ENCODE data around the gene CCR7.
"Not testable (repeated sequence)": the region's sequence is repeated elsewhere in the genome, so short reads cannot be mapped to it uniquely, and the experiment has no call there.

Gene CCR7

DNA sequence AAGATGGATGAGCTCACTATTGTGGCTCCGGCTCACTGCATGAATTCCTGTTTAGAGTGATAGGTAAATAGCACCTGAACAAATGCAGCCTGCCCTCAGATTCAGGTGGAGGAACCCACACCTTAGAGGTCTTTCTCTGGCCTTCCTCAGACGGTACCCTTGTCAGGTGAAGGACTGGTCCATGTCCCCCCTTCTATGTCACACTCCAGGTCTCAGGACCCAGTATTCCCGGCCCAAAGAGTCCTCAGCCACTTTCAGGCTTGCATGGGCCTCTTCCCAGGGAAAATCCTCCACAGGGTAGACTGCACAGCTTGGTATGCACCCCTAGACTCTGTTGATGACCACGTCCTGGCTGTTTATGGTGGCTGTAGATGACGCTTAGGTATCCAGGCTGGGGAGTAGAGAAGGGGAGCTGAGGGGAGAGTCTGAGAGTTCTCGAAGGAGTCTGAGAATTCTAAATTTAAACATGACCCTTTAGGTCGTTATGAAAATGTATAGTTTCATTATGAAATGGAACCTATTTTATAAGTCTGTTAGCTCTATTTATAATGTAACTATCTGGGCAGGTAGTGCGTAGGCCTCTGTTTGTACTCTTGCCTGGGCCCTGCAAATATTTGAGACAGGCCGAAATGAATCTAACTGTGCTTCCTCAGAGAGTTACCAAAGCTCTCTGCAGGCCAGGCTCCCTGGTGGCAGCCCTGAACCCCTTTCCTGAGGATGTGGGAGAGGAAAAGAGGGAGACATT lies 32.5 kb upstream of the CCR7 start:
- DNase-seq (ENCODE audit: low read depth): no peak

DNA sequence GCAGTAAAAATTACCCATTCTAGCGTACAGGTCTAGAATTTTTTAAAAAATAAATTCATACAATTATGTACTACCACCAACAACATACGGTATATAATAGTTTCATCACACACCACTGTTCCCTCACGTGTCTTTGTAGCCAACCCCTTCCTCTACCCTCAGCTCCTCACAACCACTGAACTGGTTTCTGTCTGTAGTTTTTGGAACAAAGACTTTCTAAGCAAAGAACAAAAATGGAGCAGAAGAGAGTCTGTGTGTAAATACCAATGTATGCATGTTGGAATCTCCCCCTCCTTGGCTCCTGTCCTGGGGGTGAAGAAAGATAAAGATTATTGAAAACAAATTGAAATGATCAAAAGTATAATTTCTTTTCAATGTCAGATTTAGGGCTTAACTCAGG lies 31.9 kb upstream of the CCR7 start:
- DNase-seq (ENCODE audit: low read depth): no peak

DNA sequence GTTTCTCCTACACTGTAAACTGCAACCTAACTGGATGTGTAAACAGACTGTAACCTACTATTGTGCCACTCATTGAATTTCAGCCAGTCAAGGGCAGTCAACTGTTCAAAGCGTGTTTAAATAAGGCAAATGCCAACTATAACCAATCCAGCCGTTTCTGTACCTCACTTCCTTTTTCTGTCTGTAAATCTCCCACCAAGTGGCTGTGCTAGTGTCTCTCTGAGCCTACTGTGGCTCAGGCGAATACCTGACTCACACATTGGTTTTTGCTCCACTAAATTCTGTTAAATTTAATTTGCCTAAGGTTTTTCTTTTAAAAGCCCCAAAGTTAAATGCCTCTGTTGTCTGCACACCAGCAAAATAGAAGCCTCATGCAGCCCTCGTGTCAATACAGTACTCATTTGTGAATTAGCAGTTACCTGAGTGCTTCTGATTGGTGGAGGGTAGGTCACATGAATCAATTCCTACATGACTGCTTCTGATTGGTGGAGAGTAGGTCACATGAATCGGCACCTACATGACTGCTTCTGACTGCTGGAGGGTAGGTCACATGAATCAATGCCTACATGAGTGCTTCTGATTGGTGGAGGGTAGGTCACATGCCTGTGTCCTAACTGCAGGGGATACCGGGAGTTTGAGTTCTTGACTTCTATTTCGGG lies 31.1 kb upstream of the CCR7 start:
- DNase-seq (ENCODE audit: low read depth): no peak

DNA sequence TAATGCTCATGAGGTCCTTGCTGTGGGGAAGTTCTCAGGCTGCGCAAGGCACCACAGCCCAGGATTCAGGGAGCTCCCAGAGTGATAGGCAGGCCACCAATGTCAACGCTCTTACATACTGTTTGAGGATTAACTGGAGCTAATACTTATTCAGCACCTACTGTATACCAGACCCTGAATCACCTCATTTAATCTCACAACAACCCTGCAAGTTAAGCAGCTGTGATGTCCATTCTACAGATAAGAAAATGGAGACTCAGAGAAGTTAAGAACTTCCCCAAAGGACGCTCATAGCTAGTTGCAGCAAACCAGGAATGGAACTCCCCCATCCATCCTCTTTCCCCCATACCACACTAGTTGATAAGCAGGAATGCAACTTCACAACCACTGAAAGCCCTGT lies 25.5 kb upstream of the CCR7 start:
- no peak for DNase-seq (ENCODE audit: low read depth)

DNA sequence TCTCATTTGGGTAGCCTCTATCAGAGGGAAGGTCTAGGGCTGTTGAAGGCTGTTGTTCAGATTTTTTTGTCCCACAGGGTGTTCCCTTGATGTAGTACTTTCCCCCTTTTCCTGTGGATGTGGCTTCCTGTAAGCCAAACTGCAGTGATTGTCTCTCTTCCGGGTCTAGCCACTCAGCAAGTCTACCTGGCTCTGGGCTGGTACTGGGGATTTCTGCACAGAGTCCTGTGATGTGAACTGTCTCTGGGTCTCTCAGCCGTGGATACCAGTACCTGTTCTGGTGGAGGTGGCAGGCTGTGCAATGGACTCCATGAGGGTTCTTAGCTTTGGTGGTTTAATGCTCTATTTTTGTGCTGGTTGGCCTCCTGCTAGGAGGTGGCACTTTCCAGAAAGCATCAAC lies 23.3 kb upstream of the CCR7 start:
- no peak for DNase-seq (ENCODE audit: low read depth)

DNA sequence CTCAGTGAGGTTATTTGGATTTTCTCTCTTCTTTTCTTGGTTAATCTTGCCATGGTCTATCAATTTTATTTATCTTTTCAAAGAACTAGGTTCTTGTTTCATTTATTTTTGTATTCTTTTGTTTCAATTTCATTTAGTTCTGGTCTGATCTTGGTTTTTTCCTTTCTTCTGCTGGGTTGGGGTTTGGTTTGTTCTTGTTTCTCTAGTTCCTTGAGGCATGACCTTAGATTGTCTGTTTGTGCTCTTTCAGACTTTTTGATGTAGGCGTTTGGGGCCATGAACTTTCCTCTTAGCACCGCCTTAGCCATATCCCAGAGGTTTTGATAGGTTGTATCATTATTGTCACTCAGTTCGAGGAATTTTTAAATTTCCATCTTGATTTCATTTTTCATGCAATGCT lies 21.0 kb upstream of the CCR7 start:
- not testable (repeated sequence) for DNase-seq (ENCODE audit: low read depth)

DNA sequence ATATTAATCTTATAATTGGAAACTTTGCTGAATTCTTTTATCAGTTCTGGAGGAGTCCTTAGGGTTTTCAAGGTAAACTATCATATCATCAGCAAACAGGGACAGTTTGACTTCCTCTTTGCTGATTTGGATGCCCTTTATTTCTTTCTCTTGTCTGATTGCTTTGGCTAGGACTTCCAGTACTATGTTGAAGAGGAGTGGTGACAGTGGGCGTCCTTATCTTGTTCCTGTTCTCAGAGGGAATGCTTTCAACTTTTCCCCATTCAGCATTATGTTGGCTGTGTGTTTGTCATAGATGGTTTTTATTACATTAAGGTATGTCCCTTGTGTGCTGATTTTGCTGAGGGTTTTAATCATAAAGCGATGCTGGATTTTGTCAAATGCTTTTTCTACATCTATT lies 19.7 kb upstream of the CCR7 start:
- not testable (repeated sequence) for DNase-seq (ENCODE audit: low read depth)

DNA sequence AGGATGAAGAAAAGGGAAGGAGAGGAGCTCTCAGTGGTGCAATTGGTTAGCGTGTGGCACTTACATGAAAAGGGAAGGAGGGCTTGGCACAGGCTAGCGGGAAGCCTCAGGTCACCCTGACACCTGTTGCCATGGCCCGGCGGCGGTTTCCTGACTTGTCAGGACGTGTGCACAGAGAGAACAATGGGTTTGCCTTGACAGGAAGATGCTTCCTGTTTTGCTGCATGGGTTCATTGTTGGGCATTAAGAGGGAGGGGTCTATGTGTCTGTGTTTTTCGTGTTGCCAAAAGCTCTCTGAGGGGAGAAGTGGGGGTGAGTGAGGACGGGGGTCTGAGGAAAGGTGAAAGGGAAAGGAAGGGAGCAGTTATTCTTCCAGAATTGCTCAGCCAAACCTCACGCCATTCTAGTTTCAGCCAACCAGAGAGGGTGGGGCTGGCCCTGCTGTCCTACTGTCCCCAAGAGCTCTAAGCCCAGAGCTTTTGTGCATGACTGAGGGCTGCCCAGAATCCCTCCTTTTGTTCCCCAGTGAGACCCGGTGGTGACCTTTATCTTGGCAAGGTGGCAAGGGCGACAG lies 17.1 kb upstream of the CCR7 start:
- no peak for DNase-seq (ENCODE audit: low read depth)

DNA sequence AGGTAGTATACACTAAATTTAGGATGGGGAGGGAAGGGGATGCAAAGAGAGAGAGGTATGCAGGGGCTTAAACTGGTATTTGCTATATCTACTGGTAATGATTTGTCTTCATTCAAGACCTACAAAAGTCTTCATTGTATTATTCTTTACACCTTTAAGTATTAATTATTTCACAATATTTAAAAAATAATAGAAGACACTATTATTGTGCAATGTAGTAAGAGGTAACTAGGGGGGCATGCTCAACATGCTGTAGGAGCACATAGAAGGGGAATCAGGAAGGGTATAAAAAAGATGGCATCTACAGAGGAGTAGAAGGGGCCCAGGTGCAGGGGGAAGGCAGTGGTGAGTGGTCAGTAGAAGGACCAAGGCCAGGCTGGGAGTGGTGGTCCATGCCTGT lies 14.9 kb upstream of the CCR7 start:
- DNase-seq (ENCODE audit: low read depth): no peak

DNA sequence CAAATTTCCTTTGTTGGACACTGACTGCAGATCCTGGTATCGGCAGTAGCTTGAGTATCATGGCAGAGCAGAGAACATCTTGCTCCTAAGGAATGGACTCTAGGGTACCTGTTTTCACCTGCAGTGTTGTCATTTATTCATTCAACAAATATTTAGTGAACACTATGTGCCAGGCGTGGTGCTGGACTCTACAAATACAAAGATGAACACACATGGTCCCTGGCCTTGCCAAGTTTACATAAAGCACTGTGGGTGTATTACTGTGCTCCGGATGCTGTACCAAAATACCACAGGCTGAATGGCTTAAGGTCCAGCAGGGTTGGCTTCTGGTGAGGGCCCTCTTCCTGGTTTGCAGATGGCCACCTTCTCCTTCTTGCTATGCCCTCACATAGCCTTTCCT lies 14.2 kb upstream of the CCR7 start:
- no peak for DNase-seq (ENCODE audit: low read depth)

DNA sequence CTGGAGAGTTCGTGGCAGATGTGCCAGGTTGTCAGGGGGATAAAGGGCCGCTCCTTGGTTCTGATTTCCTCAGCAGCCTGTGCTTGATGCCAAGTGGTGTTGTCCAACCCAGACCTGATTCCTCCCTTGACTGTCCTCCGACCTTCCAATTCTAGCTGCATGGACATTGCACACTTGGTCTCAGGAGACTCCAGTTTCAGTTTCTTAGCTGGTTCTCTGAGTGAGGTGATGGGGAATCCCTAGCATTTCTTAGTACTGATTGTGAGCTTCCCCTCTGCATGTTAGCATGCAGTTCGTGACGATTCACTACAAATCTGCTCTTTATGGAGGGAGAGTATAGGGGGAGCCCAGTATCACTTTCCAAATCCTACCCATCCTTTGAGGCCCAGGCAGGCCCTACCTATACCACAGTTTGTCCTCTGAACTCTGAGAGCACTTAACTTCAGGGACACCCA lies 12.4 kb upstream of the CCR7 start:
- DNase-seq (ENCODE audit: low read depth): no peak

DNA sequence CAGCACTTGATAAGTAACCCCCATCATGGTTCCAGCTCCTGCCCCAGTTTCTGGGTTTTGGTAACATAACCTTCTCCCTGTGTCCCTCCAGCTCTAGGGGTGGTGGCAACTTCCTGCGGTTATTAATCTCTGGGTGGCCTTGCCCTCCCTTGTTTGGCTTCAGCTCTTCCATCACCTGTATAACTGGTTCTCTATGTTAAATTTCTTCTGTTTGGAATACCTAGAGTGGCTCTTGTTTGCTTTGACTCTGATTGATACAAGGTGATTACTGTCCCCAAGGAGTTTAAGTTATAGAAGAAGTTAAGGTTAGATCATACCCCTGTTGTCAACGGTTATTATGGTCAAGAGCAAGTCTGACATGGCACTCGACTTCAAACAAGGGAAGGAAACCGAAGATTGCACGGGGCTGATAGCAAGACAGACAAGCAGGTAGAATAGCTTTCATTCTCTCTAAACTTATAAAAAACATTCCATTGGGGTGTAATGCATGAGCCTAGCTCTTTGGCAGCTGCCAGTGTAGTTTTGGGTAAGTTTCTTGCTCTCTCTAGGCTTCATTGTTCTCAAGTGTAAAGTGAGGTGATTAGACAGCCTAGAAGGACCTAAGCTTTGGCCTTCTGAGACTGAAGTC lies 11.0 kb upstream of the CCR7 start:
- DNase-seq (ENCODE audit: low read depth): no peak

DNA sequence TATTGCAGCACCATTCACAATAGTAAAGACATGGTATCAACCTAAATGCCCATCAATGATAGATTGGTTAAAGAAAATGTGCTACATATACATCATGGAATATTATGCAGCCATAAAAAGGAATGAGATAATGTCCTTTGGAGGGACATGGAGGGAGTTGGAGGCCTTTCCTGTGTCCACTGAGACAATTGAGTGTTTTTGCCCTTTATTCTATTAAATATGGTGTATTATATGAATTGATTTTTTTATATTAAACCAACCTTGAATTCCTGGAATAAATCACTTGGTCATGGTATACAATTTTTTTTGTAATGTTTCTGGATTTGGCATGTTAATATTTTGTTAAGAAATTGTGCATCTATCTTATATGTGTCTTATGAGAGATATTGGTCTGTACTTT lies 9.0 kb upstream of the CCR7 start:
- no peak for DNase-seq (ENCODE audit: low read depth)

DNA sequence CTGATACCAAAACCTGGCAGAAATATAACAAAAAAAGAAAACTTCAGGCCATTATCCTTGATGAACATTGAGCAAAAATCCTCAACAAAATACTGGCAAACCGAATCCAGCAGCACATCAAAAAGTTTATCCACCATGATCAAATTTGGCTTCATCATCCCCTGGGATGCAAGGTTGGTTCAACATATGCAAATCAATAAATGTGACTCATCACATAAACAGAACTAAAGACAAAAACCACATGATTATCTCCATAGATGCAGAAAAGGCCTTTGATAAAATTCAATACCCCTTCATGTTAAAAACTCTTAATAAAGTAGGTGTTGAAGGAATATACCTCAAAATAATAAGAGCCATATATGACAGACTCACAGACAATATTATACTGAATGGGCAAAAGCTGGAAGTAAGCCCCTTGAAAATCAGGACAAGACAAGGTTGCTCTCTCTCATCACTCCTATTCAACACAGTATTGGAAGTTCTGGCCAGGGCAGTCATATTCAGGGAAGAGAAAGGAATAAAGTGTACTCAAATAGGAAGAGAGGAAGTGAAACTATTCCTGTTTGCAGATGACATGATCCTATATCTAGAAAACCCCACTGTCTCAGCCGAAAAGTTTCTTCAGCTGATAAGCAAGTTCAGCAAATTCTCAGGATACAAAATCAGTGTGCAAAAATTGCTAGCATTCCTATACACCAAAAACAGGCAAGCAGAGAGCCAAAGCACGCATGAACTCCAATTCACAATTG lies 7.1 kb upstream of the CCR7 start:
- not testable (repeated sequence) for DNase-seq (ENCODE audit: low read depth)

DNA sequence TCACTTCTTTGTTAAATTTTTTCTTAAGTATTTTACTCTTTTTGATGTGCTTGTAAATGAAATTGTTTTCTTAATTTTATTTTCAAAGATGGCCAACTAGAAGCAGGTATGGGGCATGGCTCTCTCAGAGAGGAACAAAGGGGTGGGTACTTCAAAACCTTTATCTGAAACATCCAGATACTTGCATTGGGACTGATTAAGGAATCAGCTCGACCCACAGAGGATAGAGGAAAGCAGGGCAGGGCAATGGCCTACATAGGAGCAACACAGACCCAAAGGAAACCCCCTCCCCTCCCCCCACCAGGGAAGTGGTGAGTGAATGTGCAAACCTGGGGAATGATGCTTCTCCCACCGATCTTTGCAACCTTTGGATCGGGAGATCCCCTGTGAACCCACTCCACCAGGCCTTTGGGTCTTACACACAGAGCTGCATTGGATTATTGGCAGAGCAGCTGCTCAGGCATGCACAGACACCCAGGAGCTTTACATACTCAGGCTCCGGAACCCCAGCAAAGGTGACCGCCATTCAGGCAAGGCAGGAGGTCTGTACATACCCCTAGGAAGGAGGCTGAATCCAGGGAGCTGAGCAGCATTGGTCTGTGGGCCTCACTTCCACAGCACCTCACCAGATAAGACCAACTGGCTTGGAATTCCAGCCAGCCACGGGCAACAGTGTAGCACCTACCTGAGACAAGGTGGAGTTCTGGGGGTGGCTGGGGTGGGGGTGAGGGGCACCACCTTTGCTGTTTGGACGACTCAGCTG lies 3.0 kb upstream of the CCR7 start:
- no peak for DNase-seq (ENCODE audit: low read depth)

DNA sequence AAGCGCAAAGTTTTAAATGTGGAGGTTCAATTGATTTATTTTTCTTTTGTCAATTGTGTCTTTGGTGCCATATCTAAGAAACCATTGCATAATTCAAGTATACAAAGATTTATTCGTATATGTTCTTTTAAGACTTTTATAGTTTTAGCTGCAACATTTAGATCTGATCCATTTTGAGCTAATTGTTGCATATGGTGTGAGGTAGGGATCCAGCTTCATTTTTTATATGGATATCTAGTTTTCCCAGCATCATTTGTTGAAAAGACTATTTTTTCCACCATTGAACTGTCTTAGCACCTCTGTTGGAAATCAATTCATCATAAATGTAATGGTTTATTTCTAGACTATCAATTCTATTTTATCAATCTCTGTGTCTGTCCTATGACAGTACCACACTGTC lies 2.1 kb upstream of the CCR7 start:
- DNase-seq (ENCODE audit: low read depth): no peak

DNA sequence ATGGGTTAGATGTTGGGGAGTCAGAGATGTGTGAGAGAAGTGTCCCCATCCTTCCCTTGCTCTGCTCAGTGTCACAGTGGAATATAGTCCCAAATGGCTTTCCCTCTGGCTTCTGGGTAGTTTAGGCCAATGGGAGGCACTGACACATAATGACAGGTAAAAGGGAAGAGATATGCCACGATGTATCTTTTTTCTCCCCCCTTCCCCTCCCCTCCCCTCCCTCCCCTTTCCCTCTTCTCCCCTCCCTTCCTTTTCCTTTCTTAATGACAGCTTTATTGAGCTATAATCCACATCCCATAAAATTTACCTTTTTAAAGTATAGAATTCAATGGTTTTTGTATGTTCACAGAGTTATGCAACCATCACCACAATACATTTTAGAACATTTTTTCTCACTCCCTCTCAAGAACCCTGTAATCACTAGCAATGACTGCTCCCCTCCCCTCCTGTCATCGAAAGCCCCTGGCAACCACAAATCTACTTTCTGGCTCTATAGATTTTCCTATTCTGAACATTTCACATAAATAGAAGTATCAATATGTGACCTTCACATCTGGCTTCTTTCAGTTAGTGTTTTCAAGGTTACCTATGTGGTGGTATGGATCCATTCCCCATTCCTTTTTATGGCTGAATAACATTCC lies 617 bp upstream of the CCR7 start:
- no peak for DNase-seq (ENCODE audit: low read depth)

DNA sequence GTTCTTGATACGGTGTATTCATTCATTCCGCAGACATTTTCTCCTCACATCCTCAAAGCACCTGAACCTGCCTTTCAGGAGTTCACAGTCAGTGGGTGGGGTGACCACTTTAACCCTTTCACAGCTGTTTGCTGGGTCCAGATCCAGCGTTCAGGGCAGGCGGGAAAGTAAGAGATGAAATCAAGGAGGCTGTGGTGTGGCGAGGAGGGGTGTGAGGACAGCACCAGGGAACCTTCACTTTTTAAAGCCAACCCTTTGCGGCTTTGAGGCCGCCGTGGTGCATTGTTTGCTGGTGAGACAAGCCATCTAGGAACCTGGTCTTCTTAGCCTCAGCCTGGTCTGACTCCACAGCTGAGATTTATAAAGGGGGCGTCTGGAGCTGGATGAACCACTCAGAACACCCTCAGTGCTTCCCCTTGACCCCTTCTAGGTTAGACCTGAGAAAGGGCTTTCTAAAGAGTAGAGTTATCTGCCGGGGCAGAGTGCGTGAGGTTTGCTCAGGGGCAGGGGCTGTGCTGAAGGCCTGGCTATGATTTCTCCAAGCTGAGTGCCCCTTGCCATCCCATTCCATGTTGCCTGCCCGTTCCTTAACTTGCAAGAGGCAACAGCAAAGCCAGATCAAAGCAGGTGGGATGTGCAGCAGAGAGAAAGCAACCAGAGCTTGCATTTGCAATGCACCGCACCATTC lies 933 bp downstream of the CCR7 start:
- DNase-seq (ENCODE audit: low read depth): no peak

DNA sequence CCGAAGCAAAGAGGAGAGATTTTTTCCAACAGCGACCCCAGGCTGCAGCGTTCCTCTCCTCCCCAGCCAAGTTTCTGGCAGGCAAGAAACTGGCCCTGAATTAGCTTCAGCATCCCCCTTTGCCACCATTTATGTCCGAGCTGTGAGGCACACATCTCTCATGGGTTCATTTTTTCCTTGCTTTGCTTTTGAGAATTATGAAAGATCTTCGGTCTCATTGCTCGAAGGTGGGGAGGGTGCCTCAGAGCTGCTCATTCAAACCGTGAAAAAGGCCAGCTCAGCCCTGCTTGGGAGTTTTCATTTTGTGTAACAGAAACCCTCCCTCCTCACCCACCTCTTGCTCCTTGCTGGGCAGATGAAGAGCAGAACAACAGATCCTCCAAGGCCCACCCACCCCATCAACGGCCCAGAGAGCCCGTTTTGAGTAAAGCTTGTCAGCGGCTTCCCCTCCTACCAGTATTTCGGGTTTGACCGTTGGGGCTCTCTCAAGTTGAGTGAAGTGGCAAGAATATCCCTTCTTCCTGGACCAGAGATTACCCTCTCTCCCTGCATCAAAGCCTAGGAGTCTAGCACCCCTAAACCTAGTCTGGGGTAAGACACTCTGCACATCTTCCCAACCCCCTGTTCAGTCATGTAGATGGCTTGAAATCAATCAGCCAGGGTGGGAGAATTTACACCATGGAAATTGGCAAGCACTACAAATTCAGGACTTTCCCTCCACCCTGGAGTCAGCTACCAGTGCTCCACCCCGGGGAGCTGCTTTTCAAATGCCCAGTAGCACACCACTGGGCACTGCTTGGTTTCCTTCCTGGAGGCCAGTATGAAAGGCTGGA lies 1.8 kb downstream of the CCR7 start:
- DNase-seq (ENCODE audit: low read depth): no peak

DNA sequence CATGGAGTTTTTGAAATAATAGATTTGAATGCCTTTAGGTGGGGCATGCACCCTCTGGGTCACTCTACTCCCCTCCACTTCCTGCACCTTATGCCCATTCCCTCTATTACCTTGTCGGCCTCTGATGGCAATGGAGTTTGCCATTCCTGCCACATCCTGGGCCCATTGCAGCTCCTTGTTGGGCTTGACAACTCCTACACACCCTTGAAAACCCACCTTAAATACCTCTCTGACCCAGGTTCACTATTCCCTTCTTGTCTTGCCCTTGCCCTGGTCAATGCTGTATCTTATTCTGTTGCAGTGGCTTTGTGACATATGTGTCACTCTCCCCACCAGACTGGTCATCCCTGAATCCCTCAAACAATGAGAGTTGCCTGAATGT lies 2.4 kb downstream of the CCR7 start:
- no peak for DNase-seq (ENCODE audit: low read depth)

Measured in fibroblast of the conjunctiva (primary cell).